Testis (tissue), 2 donors: ENCODE results near the gene DES.
A peak's percentile ranks its signal among the peaks of the same experiment; 100 is the strongest.

Experiments
- CTCF ChIP-seq, 3 experiments: fragments of 450-650 bp in 2 of 3; fragments of 200-600 bp in 1 of 3; sonication (generic) in 1 of 3; IDR thresholded peaks; one replicate each; pipeline ENCODE4 v1.5.1; 2016 to 2019; ENCODE audit warnings: antibody characterized with exemption in 3 of 3, mild to moderate bottlenecking in 2 of 3, moderate library complexity in 1 of 3
- POLR2A ChIP-seq: fragments of 450-650 bp; IDR thresholded peaks from one replicate; pipeline ENCODE4 v1.6.1; 2017; ENCODE audit warnings: antibody characterized with exemption, mild to moderate bottlenecking, moderate library complexity

- TF ChIP-seq CTCF (IDR thresholded peaks at IDR 0.05) (peak; percentile 77 to 90 (median 87)), POLR2A (no peak)
These were observed 15.3 kb upstream of the DES start for GRCh38 chr2:219402665-219403515.
